Dendritic cell treated with granulocyte-macrophage colony-stimulating factor and Interleukin-4, amounts not matched to agents 40 ng/mL and 50 ng/mL, for 4 days (primary cell): ENCODE results near the gene MEFV.

ENCODE experiments used
- H3K27ac Mint-ChIP-seq: one replicate; pipeline ENCODE4 v1.8.0; 2022; ENCODE audit warnings: mild to moderate bottlenecking, mixed read lengths
- H3K27me3 Mint-ChIP-seq: one replicate; pipeline ENCODE4 v1.8.0; 2022; ENCODE audit warnings: mild to moderate bottlenecking, mixed read lengths
- H3K36me3 Mint-ChIP-seq: one replicate; pipeline ENCODE4 v1.8.0; 2022; ENCODE audit warnings: low read depth, mixed read lengths
- H3K4me1 Mint-ChIP-seq: one replicate; pipeline ENCODE4 v1.8.0; 2022; ENCODE audit warnings: low read depth, mixed read lengths
- H3K4me3 Mint-ChIP-seq: one replicate; pipeline ENCODE4 v1.8.0; 2022; ENCODE audit warnings: mild to moderate bottlenecking, moderate library complexity, mixed read lengths
- H3K9me3 Mint-ChIP-seq: one replicate; pipeline ENCODE4 v1.8.0; 2022; ENCODE audit warnings: mixed read lengths
- intact Hi-C: fragments of 100-400 bp; cut with micrococcal nuclease; formaldehyde crosslinking; loops from one replicate; pipeline ENCODE4 v1.15.0; 2022

The MEFV gene

GRCh38 chr16:3193221-3194212 lies 62.9 kb downstream of the MEFV start:
- Mint-ChIP-seq H3K27me3 (peaks cover 92% of the 10 kb centered on the region), H3K36me3 (peaks cover 4% of the 10 kb centered on the region), H3K27ac (no peak overlapping the region), H3K4me1 (peaks cover 17% of the 10 kb centered on the region), H3K9me3 (no peaks in the 10 kb centered on the region), H3K4me3 (no peak overlapping the region)
- intact Hi-C loops: loop anchor here (2.0 kb wide), 1 partner anchor 31 kb away; no protein-coding TSS in a partner anchor

- Mint-ChIP-seq H3K36me3 (peaks cover 4% of the 10 kb centered on the region), H3K4me1 (peaks cover 27% of the 10 kb centered on the region), H3K27ac (no peak overlapping the region), H3K9me3 (no peaks in the 10 kb centered on the region), H3K4me3 (no peak overlapping the region), H3K27me3 (peaks cover 96% of the 10 kb centered on the region)
- intact Hi-C loops: no loop called here
Observed at GRCh38 chr16:3192476-3193019, 63.9 kb downstream of the MEFV start.
